ENCODE measurements around the gene CDH4.

DNA sequence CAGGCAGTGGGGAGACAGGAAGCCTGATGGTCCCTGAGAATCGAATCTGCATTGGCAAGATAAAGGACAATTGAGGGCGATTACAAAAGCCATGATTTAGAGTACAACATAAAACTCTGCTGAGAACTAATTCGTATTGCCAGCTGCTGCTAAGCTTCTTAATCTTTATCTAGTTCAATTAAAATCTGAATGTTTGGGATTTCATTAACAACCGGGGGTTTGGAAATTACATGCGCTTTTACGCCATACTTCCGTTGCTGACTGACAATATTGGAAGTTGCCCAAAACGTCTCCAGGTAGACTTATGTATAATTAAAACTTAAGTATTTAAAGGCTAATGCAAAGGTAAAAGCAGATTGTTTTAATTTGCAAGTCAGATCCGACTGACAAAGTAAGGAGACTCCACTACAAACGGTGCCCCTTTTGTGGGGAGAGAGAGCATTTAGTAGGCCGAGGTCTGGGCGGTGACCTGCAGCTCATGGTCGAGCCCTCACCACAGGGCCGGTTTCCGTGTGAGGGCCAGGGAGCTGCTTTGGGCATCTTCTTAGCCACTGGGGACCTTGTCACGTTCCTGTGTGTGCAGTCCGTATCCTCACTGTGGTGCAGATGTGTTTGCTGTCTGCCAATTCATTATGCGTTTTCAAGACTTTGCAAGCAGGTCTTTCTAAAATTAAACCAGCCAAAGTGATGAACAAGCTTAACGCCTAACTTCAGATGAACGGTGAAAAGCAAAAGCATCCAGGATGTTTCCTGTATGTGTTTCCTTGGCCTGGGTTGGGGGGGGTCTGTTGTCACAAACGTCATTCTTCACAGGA is 49.9 kb downstream of the CDH4 start:
- TF ChIP-seq, protein P1, sequence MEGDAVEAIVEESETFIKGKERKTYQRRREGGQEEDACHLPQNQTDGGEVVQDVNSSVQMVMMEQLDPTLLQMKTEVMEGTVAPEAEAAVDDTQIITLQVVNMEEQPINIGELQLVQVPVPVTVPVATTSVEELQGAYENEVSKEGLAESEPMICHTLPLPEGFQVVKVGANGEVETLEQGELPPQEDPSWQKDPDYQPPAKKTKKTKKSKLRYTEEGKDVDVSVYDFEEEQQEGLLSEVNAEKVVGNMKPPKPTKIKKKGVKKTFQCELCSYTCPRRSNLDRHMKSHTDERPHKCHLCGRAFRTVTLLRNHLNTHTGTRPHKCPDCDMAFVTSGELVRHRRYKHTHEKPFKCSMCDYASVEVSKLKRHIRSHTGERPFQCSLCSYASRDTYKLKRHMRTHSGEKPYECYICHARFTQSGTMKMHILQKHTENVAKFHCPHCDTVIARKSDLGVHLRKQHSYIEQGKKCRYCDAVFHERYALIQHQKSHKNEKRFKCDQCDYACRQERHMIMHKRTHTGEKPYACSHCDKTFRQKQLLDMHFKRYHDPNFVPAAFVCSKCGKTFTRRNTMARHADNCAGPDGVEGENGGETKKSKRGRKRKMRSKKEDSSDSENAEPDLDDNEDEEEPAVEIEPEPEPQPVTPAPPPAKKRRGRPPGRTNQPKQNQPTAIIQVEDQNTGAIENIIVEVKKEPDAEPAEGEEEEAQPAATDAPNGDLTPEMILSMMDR (IDR thresholded peaks at IDR 0.05): no peak
- no peak for TF ChIP-seq POLR2AphosphoS5 (IDR thresholded peaks at IDR 0.05)
